Right kidney (tissue), 9 donors: ENCODE results near the gene GRK2.
"Not testable (repeated sequence)": the region's sequence is repeated elsewhere in the genome, so short reads cannot be mapped to it uniquely, and the experiment has no call there.

Source experiments
- DNase-seq: peaks from one replicate; pipeline ENCODE4 v3.0.0-alpha.2; 2016
- long read RNA-seq, 8 donors: transcript quantifications; one replicate each; lab custom pipeline, GENCODE V29; 2026

The GRK2 gene
- long read RNA-seq, donor 1, transcript GRK2-201 (21 exons, 3,466 nt): major isoform, 9 of 9 reads
- long read RNA-seq, donor 1, partial matches to known transcripts: 0 of 9 reads
- long read RNA-seq, donor 1, other reads (novel, unspliced or antisense): 0 of 9 reads
- long read RNA-seq, donor 2, partial matches to known transcripts: 5 of 9 reads
- long read RNA-seq, donor 2, other reads (novel, unspliced or antisense): 0 of 9 reads
- long read RNA-seq, donor 3, partial matches to known transcripts: 0 of 1 reads
- long read RNA-seq, donor 3, other reads (novel, unspliced or antisense): 0 of 1 reads
- long read RNA-seq, donor 4, partial matches to known transcripts: 0 of 3 reads
- long read RNA-seq, donor 4, other reads (novel, unspliced or antisense): 0 of 3 reads
- long read RNA-seq, donor 5, transcript GRK2-201 (21 exons, 3,466 nt): major isoform, 11 of 17 reads
- long read RNA-seq, donor 5, partial matches to known transcripts: 5 of 17 reads
- long read RNA-seq, donor 5, other reads (novel, unspliced or antisense): 0 of 17 reads
- long read RNA-seq, donor 6, transcript GRK2-201 (21 exons, 3,466 nt): major isoform, 6 of 53 reads
- long read RNA-seq, donor 6, partial matches to known transcripts: 46 of 53 reads
- long read RNA-seq, donor 6, other reads (novel, unspliced or antisense): 0 of 53 reads
- long read RNA-seq, donor 7, partial matches to known transcripts: 10 of 14 reads
- long read RNA-seq, donor 7, other reads (novel, unspliced or antisense): 0 of 14 reads
- long read RNA-seq, donor 8, transcript GRK2-201 (21 exons, 3,466 nt): major isoform, 7 of 12 reads
- long read RNA-seq, donor 8, partial matches to known transcripts: 5 of 12 reads
- long read RNA-seq, donor 8, other reads (novel, unspliced or antisense): 0 of 12 reads

DNA sequence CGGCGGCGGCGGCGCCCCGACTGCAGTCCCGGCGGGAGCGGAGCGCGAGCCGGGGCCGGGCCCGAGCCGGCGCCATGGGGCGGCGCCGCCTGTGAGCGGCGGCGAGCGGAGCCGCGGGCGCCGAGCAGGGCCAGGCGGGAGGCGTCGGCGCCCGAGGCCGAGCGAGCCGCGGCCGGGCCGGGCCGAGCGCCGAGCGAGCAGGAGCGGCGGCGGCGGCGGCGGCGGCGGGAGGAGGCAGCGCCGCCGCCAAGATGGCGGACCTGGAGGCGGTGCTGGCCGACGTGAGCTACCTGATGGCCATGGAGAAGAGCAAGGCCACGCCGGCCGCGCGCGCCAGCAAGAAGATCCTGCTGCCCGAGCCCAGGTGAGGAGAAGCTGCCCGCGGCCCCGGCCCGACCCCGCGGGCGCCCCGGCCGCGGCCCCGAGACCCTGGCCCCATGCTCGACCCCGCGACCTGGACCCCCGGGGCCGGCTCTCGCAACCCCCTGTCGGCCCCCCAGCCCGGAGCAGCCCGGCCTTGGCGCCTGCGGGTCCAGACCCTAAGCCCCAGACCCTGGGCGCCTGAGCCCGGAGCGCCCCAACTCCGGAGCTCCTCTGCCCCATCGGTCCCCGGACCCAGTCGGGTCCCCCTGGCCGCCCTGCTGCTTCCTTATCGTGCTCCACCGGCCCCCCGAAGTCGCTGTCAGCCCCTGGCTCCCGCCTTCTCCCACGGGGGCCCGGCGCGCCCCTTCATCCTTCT is at the start of gene GRK2:
Gene GRK2 (plus strand): TSS at position 25 of the 739 bp plus-strand sequence. CDS start 227 bp downstream, at position 252.
- peak; percentile 39 for DNase-seq

DNA sequence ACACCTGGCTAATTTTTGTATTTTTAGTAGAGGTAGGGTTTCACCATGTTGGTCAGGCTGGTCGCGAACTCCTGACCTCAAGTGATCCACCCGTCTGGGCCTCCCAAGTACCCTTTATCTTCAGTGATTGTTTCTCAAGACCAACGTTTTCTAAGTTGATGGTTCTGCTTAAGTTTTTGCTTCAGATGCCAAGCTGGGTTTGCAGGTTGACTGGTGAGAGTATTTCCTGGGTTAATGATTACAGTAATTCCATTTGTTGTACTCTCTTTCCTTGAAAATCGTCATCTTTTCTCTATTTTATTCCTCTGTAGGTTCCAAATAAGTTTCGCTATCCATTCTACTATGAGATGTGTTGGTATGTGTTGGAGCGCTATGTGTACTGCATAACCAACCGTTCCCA is 38.5 kb upstream of the GRK2 start:
- DNase-seq: no peak

DNA sequence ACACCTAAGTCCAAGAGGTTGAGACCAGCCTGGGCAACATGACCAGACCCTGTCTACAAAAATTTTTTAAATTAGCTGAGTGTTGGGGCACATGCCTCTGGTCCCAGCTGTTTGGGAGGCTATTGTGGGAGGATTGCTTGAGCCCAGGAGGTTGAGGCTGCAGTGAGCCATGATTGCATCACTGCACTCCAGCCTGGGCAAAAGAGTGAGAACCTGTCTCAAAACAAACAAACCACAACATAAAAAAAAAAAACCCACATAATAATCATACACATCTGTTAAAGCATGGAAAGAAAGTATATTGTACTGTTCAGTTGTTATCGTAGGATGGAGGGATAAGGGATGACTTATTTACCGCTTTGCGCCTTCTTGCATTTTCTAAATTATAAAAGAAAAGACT is 35.9 kb upstream of the GRK2 start:
- no peak for DNase-seq

DNA sequence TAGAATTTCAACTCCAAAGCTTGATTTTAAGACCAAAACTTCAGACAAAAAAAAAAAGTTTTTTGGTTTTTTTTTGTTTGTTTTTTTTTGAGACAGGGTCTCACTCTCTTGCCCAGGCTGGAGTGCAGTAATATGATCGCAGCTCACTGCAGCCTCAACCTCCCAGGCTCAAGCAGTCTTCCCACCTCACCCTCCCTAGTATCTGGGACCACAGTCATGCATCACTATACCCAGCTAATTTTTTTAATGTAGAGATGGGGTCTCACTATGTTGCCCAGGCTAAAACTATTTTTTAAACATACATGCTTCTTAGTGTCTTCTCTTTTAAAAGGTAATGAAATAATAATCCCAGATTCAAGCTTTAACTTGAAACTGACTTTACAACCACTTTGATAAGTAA is 35.4 kb upstream of the GRK2 start:
- no peak for DNase-seq

DNA sequence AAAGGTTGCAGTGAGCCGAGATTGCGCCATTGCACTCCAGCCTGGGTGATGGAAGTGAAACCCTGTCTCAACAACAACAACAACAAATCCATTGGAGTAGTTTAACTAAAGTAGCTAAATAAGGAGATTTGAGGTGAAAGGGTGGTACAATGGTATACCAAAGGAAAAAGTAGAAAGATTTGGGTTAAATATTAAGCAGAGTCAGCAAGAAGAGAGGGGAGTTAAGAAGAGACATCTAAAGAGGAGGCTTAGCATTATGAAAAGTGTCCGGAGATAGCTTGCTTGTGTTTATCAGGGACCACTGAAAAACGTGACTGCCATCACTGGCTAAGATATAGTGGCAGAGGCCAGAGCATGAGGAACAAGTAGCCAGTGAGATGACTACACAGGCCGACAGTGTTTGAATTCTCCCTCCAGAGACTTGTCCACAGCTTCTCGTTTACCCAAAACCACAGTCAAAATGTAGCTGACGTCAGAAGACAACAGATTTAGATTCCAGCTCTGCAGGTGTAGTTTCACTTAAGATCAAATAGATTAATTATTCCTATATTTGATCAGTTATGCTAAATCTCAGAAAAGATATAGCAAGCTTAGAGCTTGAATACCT is 32.6 kb upstream of the GRK2 start:
- no peak for DNase-seq

DNA sequence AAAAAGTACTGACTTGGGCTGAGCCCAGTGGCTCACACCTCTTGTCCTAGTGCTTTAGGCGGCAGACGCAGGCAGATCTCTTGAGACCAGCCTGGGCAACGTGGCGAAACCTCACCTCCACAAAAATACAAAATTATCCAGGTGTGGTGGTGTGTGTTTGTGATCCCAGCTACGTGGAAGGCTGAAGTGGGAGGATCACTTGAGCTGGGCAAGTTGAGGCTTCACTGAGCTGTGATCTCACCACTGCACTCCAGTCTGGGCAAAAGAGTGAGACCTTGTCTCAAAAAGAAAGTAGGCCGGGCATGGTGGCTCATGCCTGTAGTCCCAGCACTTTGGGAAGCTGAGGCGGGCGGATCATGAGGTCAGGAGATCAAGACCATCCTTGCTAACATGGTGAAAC is 31.7 kb upstream of the GRK2 start:
- not testable (repeated sequence) for DNase-seq

DNA sequence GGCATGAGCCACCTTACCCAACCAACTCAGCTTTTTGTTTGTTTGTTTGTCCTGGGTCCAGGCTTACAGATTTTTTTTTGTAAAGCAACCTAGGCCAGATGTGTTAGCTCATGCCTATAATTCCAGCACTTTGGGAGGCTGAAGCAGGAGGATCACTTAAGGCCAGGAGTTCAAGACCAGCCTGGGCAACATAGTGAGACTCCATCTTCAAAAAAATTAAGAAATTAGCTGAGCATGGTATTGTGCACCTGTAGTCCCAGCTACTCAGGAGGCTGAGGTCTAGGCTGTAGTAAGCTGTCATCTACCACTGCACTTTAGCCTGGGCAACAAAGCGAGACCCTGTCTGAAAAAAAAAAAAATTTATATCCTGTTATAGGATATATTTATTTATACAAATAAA is 28.7 kb upstream of the GRK2 start:
- no peak for DNase-seq

DNA sequence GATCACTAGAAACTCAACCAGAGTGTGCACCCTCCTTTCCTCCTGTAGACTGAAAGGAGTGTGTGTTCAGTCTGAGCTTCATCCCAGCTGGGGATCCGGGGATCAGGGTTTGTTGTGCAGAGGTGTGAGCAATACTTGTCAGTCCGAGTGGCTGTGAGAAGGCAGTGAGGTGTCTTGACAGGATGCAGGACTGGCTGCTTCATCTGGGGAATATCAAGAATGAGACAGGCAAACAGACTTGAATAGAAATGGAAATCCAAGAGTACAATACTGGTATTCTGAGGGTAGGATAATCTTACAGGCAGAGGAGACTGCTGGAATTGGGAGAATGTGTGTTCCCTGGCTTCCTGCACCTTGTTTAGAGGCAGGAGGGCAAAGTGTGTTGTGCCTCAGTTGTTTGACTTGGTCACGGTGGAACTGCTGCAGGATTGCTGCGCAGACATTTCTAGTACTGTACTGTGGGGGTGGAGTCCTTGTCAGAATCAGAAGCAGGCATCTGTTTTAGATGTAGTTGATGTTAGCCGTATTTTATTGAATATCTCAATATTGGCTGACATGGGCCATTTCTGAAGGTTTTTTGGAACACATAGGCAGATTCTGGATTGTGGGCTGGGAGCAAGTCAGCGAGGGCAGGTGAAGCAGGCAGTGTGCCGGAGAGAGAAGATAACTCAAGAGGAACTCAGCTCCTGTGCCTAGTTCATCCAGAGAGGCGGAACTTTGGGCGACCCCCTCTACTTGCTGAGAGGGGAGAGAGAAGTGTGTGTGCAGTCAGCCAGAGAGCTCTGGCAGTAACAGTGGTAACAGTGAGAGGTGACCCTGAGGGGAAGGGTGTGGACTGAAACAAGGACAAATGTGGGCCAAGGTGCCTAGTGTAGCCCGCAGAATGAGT is 27.1 kb upstream of the GRK2 start:
- no peak for DNase-seq

DNA sequence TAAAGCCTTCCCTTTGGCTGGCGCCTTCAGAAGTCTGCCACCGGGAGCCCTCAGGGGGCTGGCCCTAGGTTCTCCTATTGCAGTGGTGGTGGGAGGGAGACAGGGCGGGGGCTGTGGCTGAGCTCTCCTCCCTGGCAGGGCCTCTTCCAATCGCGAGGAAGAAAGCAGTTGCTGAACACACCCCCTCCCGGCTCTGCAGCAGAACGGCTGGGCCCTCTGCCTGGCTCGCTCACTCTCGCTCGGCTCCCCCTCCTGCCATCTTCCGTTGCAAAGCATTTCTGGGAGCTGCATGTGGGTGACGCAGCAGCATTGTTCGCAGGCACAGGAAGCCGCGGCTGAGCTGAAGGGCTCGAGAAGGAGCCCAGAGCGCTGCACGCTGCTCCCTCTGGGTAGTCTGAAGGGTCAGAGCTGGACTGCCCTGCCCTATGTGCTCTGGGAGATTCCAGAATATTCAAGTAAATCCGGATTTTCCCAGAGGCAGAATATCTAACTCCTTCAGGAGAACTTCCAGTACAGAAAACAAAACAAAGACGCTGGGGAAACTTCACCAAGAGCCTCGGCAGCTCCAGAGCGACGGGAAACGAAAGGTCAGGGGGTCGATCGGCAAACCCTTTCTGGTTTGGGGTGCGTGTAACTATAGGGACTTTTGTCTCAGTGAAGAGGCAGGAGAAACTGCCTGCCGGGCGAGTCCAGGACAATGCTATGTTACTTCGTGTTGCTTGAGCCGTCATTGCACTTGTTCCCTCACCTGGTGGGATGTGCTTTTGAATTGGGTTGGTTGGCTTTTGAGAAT is 26.3 kb upstream of the GRK2 start:
- peak; percentile 80 for DNase-seq

DNA sequence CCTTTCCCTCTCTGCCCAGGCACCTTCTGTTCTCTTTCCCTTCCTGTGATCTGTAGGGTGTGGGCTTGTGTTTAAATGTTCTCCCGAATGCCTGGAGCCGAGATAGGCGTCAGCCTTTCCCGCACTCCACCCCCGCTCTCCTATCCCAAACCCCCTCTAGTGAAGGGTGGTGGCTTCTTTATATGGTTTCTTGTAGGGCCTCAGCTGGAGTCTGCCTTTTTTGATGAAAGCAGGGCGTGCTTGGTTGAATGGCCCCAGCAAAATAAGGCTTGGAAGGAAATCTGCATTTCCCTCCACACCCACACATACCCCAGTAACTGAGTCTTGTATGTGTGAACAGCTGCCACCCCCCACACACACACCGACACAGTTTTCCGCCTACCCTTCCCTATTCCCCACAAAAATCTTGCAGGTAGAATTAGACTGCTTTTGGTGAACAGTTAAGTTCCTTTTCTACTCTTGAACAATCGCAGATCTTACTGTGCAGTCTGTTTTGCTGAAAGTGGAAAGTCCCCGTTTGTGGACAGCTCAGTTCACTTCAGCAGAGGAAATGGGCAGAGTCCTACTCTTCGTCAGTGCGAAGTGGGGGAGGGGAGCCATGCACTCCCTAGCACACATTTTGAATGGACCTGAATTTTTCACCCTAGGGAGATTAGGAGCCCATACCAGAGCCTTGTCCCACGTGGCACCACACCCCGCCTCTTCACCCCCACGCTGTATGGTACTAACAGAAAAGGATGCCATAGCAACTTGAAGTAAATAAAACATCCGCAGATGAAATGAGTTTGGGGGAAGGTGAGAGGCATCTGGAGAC is 25.5 kb upstream of the GRK2 start:
- DNase-seq: peak; percentile 67

DNA sequence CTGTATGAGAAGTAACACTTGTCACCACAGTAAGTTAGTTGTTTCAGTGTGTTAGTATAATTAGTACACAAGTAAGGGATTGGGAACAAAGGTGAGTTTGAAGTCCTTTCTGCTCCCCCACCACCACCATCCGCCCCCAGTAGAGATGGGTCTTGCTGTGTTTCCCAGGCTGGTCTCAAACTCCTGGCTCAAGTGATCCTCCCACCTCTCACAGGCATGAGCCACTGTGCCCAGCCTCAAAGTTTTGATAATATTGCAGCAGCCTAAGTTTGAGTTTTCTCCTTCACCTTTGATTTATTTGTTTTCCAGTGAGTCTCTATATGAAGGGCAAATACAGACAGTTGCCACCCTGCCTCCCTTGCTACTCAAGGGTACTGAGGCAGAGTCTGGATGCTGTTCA is 23.7 kb upstream of the GRK2 start:
- DNase-seq: no peak

DNA sequence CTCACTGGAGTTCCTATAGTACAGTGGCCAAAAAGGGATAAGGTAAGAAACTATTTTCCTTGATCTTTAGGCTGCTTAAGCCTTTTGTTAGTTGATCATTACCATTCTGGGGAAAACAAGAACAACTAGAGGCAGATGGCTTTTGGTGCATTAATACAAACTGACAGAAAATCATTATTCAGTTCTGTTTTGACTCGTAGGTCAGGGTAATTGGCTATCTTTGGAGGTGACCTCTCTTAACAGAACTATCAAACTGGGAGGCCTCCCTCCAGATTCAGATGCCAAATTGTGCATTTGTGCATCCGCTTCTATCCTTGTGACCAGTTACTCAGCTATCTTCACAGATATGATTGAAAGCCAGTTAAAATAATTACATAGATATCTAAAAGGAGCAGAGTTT is 23.2 kb upstream of the GRK2 start:
- DNase-seq: no peak

DNA sequence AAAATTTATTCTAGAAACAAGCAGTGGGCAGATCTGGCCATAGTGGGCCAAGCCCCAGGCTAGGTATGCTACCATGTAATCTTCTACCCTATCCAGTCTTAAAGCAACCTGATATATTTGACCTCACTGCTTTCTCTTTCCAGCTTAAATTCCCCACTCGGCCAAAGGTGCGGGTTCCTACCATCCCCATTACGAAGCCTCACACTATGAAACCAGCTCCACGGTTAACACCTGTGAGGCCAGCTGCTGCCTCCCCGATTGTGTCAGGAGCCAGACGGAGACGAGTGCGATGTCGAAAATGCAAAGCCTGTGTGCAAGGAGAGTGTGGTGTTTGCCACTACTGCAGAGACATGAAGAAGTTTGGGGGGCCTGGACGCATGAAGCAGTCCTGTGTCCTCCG is 21.2 kb upstream of the GRK2 start:
- DNase-seq: no peak

DNA sequence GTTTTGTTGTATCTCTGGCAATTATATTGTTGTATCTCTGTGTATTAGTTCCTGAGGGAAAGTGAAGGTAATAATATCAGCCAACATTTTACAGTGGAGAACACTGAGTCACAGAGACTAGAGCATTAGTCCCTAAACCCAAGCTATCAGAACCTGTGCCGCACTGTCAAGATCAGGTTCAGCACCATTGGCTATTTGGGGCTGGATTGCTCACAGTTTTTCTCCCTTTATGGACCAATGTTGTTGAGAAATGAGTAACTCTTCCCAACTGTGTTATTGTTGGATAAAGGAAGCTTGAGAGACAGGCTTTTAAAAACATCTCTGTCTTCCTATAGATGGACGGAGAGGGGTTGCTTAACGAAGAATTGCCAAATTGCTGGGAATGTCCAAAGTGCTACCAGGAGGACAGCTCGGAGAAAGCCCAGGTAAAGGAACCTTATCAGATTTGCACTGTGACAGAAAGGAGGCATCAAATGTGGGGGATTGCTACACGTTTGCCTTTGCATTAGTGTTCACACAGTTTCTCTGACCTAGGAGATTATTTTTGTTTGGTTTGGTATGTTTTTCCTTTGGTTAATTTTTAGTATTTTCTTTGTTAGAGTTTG is 18.2 kb upstream of the GRK2 start:
- DNase-seq: no peak

DNA sequence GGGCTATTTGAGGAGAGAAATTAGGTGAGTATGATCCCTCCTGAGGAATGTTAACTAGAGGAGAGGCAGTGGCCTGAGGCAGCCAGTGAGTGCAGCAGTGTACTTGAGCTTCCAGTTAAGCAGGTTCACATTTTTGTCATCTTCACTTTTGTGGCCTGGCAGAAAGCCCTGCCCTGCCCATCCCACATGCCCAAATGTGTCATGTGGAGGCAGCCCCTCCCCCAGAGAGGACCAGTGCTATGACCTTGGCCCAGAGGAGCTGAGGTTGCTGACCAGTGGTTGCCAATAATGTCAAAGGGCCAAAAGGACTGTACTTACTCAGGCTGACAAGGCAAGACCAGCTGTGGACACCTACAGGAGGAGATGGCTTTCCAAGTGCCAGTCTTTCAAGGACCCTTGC is 17.6 kb upstream of the GRK2 start:
- DNase-seq: no peak

DNA sequence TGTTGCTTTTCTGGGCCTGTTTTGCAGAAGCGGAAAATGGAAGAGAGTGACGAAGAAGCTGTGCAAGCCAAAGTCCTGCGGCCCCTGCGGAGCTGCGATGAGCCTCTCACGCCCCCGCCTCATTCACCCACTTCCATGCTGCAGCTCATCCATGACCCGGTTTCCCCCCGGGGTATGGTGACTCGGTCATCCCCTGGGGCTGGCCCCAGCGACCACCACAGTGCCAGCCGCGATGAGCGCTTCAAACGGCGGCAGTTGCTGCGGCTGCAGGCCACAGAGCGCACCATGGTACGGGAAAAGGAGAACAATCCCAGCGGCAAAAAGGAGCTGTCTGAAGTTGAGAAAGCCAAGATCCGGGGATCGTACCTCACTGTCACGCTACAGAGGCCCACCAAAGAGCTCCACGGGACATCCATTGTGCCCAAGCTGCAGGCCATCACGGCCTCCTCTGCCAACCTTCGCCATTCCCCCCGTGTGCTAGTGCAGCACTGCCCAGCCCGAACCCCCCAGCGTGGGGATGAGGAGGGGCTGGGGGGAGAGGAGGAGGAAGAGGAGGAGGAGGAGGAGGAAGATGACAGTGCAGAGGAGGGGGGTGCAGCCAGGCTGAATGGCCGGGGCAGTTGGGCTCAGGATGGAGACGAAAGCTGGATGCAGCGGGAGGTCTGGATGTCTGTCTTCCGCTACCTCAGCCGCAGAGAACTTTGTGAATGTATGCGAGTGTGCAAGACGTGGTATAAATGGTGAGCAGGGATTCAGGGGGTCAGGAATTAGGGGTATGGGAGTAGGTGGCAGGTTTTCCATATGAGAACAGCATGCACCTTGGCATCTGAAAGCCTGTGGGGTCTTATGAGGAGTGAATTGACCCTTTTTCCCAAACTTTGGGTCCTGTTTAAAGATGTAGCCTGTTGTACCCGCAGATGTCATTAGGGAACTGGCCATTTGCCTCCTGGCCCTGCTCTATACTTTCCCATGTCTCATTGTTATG is 15.9 kb upstream of the GRK2 start:
- no peak for DNase-seq

DNA sequence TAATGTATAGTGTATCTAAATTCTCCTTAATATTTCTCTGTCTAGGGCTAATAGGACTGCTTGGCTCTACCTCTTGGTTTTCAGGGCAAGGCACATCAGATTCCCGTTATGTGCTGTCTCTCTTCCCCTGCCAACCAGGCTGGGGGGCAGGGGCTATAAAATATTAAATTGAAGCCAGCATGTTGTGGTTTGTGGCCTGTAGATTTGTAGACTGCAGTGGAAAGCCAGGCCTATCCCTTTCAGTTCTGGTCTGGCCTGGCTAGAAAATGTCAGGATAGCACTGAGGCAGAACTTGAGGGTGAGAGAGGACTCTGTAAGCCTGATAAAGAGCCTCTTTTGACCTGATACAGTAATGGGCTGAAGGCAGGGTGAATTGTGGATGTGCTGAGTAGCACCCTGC is 14.4 kb upstream of the GRK2 start:
- DNase-seq: no peak

DNA sequence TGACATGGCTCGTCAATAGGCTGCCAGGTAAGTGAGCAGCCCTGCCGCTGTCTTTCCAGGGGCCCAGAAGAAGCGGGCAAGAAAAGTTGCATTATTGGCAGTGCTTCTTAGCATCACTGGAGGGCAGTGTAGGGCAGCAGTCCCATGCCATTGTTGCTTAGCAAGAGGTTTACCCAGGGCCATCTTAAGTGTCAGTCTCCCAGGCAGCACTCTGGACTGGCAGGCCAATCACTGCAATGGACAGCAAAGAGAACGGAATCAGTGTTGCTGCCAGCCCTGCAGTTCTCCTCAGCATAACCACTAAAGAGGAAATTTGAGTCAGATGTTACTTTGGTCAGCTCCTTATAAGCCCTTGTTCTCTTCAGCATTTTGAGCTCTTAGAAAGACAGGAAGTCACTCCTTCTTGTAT is 13.4 kb upstream of the GRK2 start:
- no peak for DNase-seq
